ENCODE results near the gene LPP.

The LPP gene

GRCh38 chr3:188745031-188745430 lies 591.1 kb downstream of the LPP start:
- DNase-seq = no peak

GRCh38 chr3:188746291-188746783 lies 592.4 kb downstream of the LPP start:
- DNase-seq = no peak

DNA sequence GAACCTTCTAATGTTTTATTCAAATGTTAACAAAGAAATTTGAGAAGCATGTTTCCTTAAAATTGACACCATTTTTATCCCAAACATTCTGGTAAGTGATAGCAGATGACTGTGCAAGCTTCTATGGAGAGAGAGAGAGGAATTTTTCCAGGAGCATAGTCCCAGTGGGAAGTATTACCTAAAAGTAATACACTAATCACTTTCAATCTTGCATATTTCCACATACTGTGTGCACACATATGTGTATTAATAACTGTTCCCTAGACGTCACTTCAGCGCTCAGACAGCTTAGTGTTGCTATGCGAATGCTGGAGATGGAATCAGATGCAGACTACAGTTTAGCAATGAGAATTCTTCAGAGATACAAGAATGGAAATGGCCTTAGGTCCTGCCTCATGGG lies 593.5 kb downstream of the LPP start:
- DNase-seq = no peak

GRCh38 chr3:188749010-188749617 lies 595.2 kb downstream of the LPP start:
- DNase-seq = no peak

- no peak for DNase-seq
Measured at GRCh38 chr3:188749830-188750229, 595.9 kb downstream of the LPP start.

GRCh38 chr3:188750617-188751016 lies 596.7 kb downstream of the LPP start:
- DNase-seq = no peak

- DNase-seq = no peak
Measured at GRCh38 chr3:188752850-188753249, 598.9 kb downstream of the LPP start.

DNA sequence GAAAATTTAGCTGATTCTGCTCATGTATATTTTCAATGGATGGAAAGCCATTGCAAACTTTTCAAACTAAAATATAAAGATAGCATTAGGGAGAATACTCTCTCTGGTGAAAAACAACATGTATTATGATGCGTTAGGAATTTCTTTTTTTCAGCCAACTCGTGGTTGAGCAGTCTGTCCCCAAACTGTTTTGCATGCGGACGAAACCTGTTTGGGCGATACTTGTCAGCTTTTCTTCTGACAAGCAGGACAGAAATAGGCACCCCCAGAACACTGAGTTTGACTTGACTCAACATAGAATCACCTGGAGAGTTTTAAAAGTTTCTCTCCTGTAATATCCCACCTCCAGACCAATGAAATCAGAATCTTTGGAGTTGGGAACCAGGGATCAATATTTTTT lies 600.3 kb downstream of the LPP start:
- DNase-seq = no peak

- no peak for DNase-seq
Measured at GRCh38 chr3:188756241-188756640, 602.3 kb downstream of the LPP start.

- DNase-seq = no peak
Measured at GRCh38 chr3:188759336-188760005, 605.5 kb downstream of the LPP start.

DNA sequence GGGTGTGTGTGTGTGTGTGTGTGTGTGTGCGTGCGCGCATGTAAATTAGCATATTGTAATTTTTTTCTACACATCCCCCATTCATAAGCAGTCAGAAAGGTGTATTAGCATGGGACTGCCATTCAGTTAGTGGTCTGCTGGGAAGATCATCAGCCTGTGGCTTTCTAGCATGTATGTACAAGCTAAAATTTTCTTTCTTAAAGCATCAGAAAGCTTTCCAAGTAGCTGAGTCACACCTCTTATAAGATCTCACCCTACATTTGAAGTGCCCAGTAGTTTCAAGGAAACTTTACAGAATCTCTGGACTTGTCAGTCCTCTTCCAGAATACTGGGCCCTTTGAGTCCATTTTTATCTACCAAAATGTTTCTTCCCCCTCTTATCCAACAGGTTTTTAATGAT lies 606.5 kb downstream of the LPP start:
- no peak for DNase-seq

GRCh38 chr3:188761439-188761838 lies 607.5 kb downstream of the LPP start:
- no peak for DNase-seq

DNA sequence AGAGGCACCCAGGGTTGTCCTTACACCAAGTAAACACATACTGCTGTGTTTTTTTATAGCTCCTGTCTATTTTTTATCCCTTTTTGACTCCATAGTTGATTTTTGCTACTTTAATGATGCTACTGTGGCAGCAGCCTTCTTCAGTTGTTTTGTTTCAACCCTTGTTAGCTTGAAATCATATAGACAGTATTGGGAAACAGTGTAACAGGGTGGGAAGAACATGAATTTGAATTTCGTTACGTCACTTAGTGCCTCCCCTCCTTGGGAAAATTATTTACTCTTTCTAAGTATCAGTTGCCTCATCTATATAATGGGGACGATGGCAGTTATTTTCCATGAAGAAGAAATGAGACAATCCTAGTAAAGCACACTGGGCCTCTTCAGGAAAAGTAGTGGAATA lies 608.0 kb downstream of the LPP start:
- DNase-seq = no peak

GRCh38 chr3:188764609-188765008 lies 610.7 kb downstream of the LPP start:
- DNase-seq = no peak

GRCh38 chr3:188769831-188770230 lies 615.9 kb downstream of the LPP start:
- no peak for DNase-seq

GRCh38 chr3:188772886-188773285 lies 618.9 kb downstream of the LPP start:
- DNase-seq = no peak

GRCh38 chr3:188775412-188775811 lies 621.5 kb downstream of the LPP start:
- DNase-seq = no peak

GRCh38 chr3:188776447-188776846 lies 622.5 kb downstream of the LPP start:
- no peak for DNase-seq

DNA sequence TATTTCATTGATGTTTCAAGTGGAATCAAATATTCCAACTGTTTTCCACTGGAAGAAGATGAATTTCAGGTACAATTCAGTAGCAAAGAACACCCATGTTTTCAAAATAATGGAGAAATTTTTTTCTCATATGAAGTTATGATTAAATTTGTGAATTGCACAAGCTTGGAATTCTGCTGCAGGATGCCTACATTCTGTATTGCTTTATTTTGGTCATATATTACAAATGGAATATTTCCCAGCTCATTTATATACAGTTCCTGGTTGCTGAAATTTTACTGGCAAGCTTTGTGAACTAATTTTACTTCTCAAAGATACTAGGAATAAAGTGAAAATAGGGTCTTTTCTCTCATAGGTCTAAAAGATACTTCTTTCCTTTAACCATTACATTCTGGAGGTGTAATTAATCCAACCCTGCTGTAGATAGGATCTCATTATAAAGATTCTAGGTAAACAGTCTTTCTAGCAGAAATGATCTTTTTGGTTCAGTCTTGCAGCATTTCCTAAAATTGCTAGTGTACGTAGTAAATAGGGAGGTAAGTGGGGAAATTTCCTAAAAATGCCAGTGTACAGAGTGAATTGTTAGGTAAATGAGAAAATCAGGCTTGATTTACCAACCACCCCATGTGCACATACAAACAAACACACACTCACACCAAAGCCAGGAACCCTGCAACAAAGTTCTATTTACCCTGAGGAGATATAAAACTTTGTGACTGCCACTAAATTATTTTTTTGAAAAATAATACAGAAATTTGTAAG lies 624.3 kb downstream of the LPP start:
- no peak for DNase-seq

- DNase-seq = no peak
Measured at GRCh38 chr3:188779281-188779980, 625.5 kb downstream of the LPP start.

GRCh38 chr3:188780193-188781147 lies 626.5 kb downstream of the LPP start:
- no peak for DNase-seq

- DNase-seq = no peak
Measured at GRCh38 chr3:188782613-188783124, 628.7 kb downstream of the LPP start.

All from NCI-H1694 (cell line).